K562 (cell line): Measurements from ENCODE around the gene MINDY3.

Experiments used
- DPF2 ChIP-seq: fragments of 450-650 bp; IDR thresholded peaks from 2 replicates; pipeline ENCODE4 v1.6.1; 2016
- KLF1 ChIP-seq: fragments of 450-650 bp; IDR thresholded peaks from 2 replicates; pipeline ENCODE4 v1.6.1; 2016; ENCODE audit warnings: missing genetic modification characterization, missing compliant biosample characterization
- MYC ChIP-seq, 2 experiments: fragments of 250-450 bp in 1 of 2; sonication (Bioruptor Pico) in 1 of 2; IDR thresholded peaks; 2 replicates each; pipeline versions ENCODE4 v1.5.1 to v1.6.1; 2012 to 2021; ENCODE audit warnings: low read depth in 2 of 2, borderline replicate concordance in 1 of 2, improper control_type of control experiment in 1 of 2, low read length in 1 of 2, mild to moderate bottlenecking in 1 of 2, moderate library complexity in 1 of 2
- SMARCE1 ChIP-seq: fragments of 450-650 bp; IDR thresholded peaks from 2 replicates; pipeline ENCODE4 v1.7.1; 2016; ENCODE audit warnings: mild to moderate bottlenecking
- TBP ChIP-seq: optimal IDR thresholded peaks from 2 replicates; pipeline ENCODE3; 2011; ENCODE audit warnings: low read depth, low read length, improper control_type of control experiment
- YY1 ChIP-seq, 3 experiments: IDR thresholded peaks; 2 replicates each; pipeline ENCODE4 v1.6.1; 2011; ENCODE audit warnings: low read length in 2 of 3, mild to moderate bottlenecking in 2 of 3, moderate library complexity in 2 of 3, borderline replicate concordance in 1 of 3, control low read depth in 1 of 3, low read depth in 1 of 3; ENCODE audit not compliant: insufficient read depth in 3 of 3, insufficient replicate concordance in 2 of 3, control insufficient read depth in 1 of 3, insufficient read length in 1 of 3; ENCODE audit errors: extremely low read depth in 1 of 3
- ZBTB7A ChIP-seq: IDR thresholded peaks from 2 replicates; pipeline ENCODE4 v1.6.1; 2011; ENCODE audit warnings: low read depth, mild to moderate bottlenecking, low read length, moderate library complexity, borderline replicate concordance; ENCODE audit not compliant: control insufficient read depth
- ZFX ChIP-seq: sonication (generic); formaldehyde crosslinking; IDR thresholded peaks from 2 replicates; pipeline ENCODE4 v1.8.0; 2022; ENCODE audit warnings: mild to moderate bottlenecking, missing genetic modification reagents, moderate library complexity
- ZNF561 ChIP-seq: fragments of 450-650 bp; formaldehyde crosslinking; conservative IDR thresholded peaks from 2 replicates; pipeline ENCODE4 v1.4.0; 2020; ENCODE audit warnings: mild to moderate bottlenecking, moderate library complexity
- ZNF785 ChIP-seq: fragments of 250-450 bp; sonication (Bioruptor Pico); IDR thresholded peaks from 2 replicates; pipeline ENCODE4 v1.4.0; 2020; ENCODE audit warnings: mild to moderate bottlenecking
- TF ChIP-seq, protein P1 (sequence below), 3 experiments: IDR thresholded peaks in 2 of 3; conservative IDR thresholded peaks in 1 of 3; 2 replicates each; pipeline ENCODE4 v1.5.1; 2011 to 2012; ENCODE audit warnings: low read length in 3 of 3, mild to moderate bottlenecking in 3 of 3, control low read depth in 2 of 3, improper control_type of control experiment in 1 of 3, inconsistent platforms in 1 of 3, low read depth in 1 of 3, mixed read lengths in 1 of 3, moderate library complexity in 1 of 3; ENCODE audit not compliant: insufficient read depth in 2 of 3

GRCh38 chr10:15843695-15844094, 16.6 kb downstream of the MINDY3 start:
- TF ChIP-seq DPF2 (no peak), ZBTB7A (no peak), ZNF561 (no peak), ZNF785 (CRISPR knock-in tag) (no peak), MYC (IDR thresholded peaks at IDR 0.05; ENCODE audit: low read depth, low read length) (no peak), MYC (CRISPR knock-in tag; IDR thresholded peaks at IDR 0.05; ENCODE audit: borderline replicate concordance, low read depth) (no peak), ZFX (CRISPR knock-in tag) (no peak), KLF1 (no peak), YY1 (IDR thresholded peaks at IDR 0.05; ENCODE audit: borderline replicate concordance in 1 of 3, control insufficient read depth in 1 of 3, extremely low read depth in 1 of 3, insufficient read depth in 3 of 3, insufficient read length in 1 of 3, insufficient replicate concordance in 2 of 3, low read depth in 1 of 3, low read length in 2 of 3) (no peak), TBP (no peak), SMARCE1 (no peak)
- TF ChIP-seq, protein P1, sequence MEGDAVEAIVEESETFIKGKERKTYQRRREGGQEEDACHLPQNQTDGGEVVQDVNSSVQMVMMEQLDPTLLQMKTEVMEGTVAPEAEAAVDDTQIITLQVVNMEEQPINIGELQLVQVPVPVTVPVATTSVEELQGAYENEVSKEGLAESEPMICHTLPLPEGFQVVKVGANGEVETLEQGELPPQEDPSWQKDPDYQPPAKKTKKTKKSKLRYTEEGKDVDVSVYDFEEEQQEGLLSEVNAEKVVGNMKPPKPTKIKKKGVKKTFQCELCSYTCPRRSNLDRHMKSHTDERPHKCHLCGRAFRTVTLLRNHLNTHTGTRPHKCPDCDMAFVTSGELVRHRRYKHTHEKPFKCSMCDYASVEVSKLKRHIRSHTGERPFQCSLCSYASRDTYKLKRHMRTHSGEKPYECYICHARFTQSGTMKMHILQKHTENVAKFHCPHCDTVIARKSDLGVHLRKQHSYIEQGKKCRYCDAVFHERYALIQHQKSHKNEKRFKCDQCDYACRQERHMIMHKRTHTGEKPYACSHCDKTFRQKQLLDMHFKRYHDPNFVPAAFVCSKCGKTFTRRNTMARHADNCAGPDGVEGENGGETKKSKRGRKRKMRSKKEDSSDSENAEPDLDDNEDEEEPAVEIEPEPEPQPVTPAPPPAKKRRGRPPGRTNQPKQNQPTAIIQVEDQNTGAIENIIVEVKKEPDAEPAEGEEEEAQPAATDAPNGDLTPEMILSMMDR (IDR thresholded peaks at IDR 0.05 in 2 of 3, conservative IDR thresholded peaks at IDR 0.05 in 1 of 3; ENCODE audit: insufficient read depth in 2 of 3, low read depth in 1 of 3, low read length in 3 of 3): no peak
